HepG2 (cell line): Measurements from ENCODE around the gene GP1BA. TPM values are rescaled to one million over a fixed set of nuclear protein-coding genes. Genes with fewer than 3 reads are reported as not detected.

Experiments used
- HNF4A ChIP-seq: sonication (generic); formaldehyde crosslinking; IDR thresholded peaks from 2 replicates; pipeline ENCODE4 v1.4.0; 2020; ENCODE audit warnings: missing genetic modification reagents
- IKZF1 ChIP-seq: fragments of 450-650 bp; IDR thresholded peaks from 2 replicates; pipeline ENCODE4 v1.7.1; 2016
- MED1 ChIP-seq: sonication (generic); formaldehyde crosslinking; IDR thresholded peaks from 2 replicates; pipeline ENCODE4 v1.4.0; 2020; ENCODE audit warnings: missing genetic modification reagents
- MLLT10 ChIP-seq: sonication (generic); formaldehyde crosslinking; IDR thresholded peaks from 2 replicates; pipeline ENCODE4 v1.4.0; 2020; ENCODE audit warnings: missing genetic modification reagents
- NR2F2 ChIP-seq: IDR thresholded peaks from 2 replicates; pipeline ENCODE4 v1.6.1; 2012; ENCODE audit warnings: low read depth, inconsistent platforms, borderline replicate concordance
- PAF1 ChIP-seq: IDR thresholded peaks from 2 replicates; pipeline ENCODE4 v1.6.1; 2016; ENCODE audit warnings: missing genetic modification reagents, missing compliant biosample characterization
- PCBP2 ChIP-seq: fragments of 200-400 bp; formaldehyde crosslinking; optimal IDR thresholded peaks from 2 replicates; pipeline ENCODE3; 2018; ENCODE audit warnings: low read length, low read depth; ENCODE audit not compliant: poor library complexity, severe bottlenecking
- POLR2A ChIP-seq, 2 experiments: IDR thresholded peaks; 2 replicates each; pipeline ENCODE4 v1.6.1; 2011; ENCODE audit warnings: low read depth in 2 of 2, low read length in 2 of 2, mild to moderate bottlenecking in 1 of 2, moderate library complexity in 1 of 2; ENCODE audit not compliant: insufficient read depth in 1 of 2
- REL ChIP-seq: sonication (generic); formaldehyde crosslinking; conservative IDR thresholded peaks from 2 replicates; pipeline ENCODE4 v1.8.0; 2022; ENCODE audit warnings: mild to moderate bottlenecking, missing genetic modification reagents, moderate library complexity
- RFX1 ChIP-seq: fragments of 450-650 bp; IDR thresholded peaks from 2 replicates; pipeline ENCODE4 v1.6.1; 2017
- SMARCC2 ChIP-seq: fragments of 450-650 bp; IDR thresholded peaks from 2 replicates; pipeline ENCODE4 v1.6.1; 2017; ENCODE audit warnings: antibody characterized with exemption, mild to moderate bottlenecking
- SNAI1 ChIP-seq: sonication (generic); formaldehyde crosslinking; IDR thresholded peaks from 2 replicates; pipeline ENCODE4 v1.5.0; 2020; ENCODE audit warnings: mild to moderate bottlenecking, missing genetic modification reagents, borderline replicate concordance
- SP1 ChIP-seq, 2 experiments: fragments of 450-650 bp in 1 of 2; sonication (generic) in 1 of 2; formaldehyde crosslinking in 1 of 2; IDR thresholded peaks; 2 replicates each; pipeline versions ENCODE4 v1.4.0 to v1.6.1; 2016 to 2020; ENCODE audit warnings: missing genetic modification reagents in 1 of 2
- SUZ12 ChIP-seq: fragments of 150-350 bp; IDR thresholded peaks from 2 replicates; pipeline ENCODE4 v1.6.1; 2014; ENCODE audit warnings: low read depth, low read length
- ZBTB1 ChIP-seq: sonication (generic); formaldehyde crosslinking; IDR thresholded peaks from 2 replicates; pipeline ENCODE4 v1.4.0; 2020; ENCODE audit warnings: missing genetic modification reagents, borderline replicate concordance
- ZFP90 ChIP-seq: sonication (generic); formaldehyde crosslinking; IDR thresholded peaks from 2 replicates; pipeline ENCODE4 v1.8.0; 2022; ENCODE audit warnings: missing genetic modification reagents, mild to moderate bottlenecking, inconsistent platforms, borderline replicate concordance
- ZNF124 ChIP-seq: sonication (generic); formaldehyde crosslinking; IDR thresholded peaks from 2 replicates; pipeline ENCODE4 v1.4.0; 2020; ENCODE audit warnings: missing genetic modification reagents
- ZNF256 ChIP-seq: sonication (generic); formaldehyde crosslinking; conservative IDR thresholded peaks from 2 replicates; pipeline ENCODE4 v1.4.0; 2020; ENCODE audit warnings: missing genetic modification reagents
- ZNF550 ChIP-seq: sonication (generic); formaldehyde crosslinking; IDR thresholded peaks from 2 replicates; pipeline ENCODE4 v1.4.0; 2020; ENCODE audit warnings: mild to moderate bottlenecking, missing genetic modification reagents, borderline replicate concordance
- ZZZ3 ChIP-seq: sonication (generic); formaldehyde crosslinking; IDR thresholded peaks from 2 replicates; pipeline ENCODE4 v1.4.0; 2020; ENCODE audit warnings: missing genetic modification reagents, mild to moderate bottlenecking, borderline replicate concordance
- polyA plus RNA-seq, 8 experiments: library from polyadenylated mRNA; depleted of rRNA in 3 of 8; stranded (reverse) in 7 of 8; unstranded in 1 of 8; fragments of >200 nt; fragmentation: Illumina TruSeq in 4 of 8; extraction: Trizol in 4 of 8; gene quantifications; 2 replicates each; pipeline versions ENCODE4 v1.2.1 to v1.2.3, GENCODE V29; 2011 to 2016; ENCODE audit warnings: low read depth in 4 of 8, missing spikeins in 1 of 8, mixed read lengths in 1 of 8; ENCODE audit not compliant: insufficient read depth in 1 of 8
- total RNA-seq, 5 experiments: library from RNA; depleted of rRNA; stranded (reverse); fragments of >200 nt; fragmentation: Illumina TruSeq; extraction: Trizol; gene quantifications; 2 replicates each; pipeline ENCODE4 v1.2.3, GENCODE V29; 2016; ENCODE audit warnings: low read depth in 1 of 5
- TF ChIP-seq, protein P1 (sequence below): sonication (generic); formaldehyde crosslinking; IDR thresholded peaks from 2 replicates; pipeline ENCODE4 v1.5.1; 2020; ENCODE audit warnings: missing genetic modification reagents, mild to moderate bottlenecking, borderline replicate concordance
- TF ChIP-seq, protein P2 (sequence below): sonication (generic); formaldehyde crosslinking; IDR thresholded peaks from 2 replicates; pipeline ENCODE4 v1.4.0; 2020; ENCODE audit warnings: missing genetic modification reagents, borderline replicate concordance
- TF ChIP-seq, protein P3 (sequence below), 2 experiments: sonication (generic) in 1 of 2; formaldehyde crosslinking in 1 of 2; IDR thresholded peaks; 2 replicates each; pipeline versions ENCODE4 v1.4.0 to v1.6.1; 2018 to 2020; ENCODE audit warnings: missing genetic modification reagents in 2 of 2, borderline replicate concordance in 1 of 2, low read depth in 1 of 2, mild to moderate bottlenecking in 1 of 2, missing biosample characterization in 1 of 2
- TF ChIP-seq, protein P4 (sequence below): sonication (generic); formaldehyde crosslinking; IDR thresholded peaks from 2 replicates; pipeline ENCODE4 v1.4.0; 2020; ENCODE audit warnings: mild to moderate bottlenecking, low read depth, missing genetic modification reagents

GP1BA gene
- total and polyA plus RNA-seq, 2 of the 13 experiments (the other 11 are each of a cell fraction or from before 2014, with no cell fraction given), result not detected

GRCh38 chr17:4945176-4945943 lies 13.3 kb downstream of the GP1BA start (continued):
- TF ChIP-seq REL (no peak), ZNF124 (CRISPR knock-in tag) (no peak), ZBTB1 (no peak), SMARCC2 (no peak), PAF1 (CRISPR knock-in tag) (no peak; the same call in 1 of the 2 replicates), ZNF256 (no peak), SP1 (IDR thresholded peaks at IDR 0.05) (no peak), SP1 (CRISPR knock-in tag; IDR thresholded peaks at IDR 0.05) (0 out of 2 replicates have a peak, but pooled peaks have one; percentile 25), MLLT10 (CRISPR knock-in tag) (no peak), RFX1 (no peak), SNAI1 (CRISPR knock-in tag) (no peak), NR2F2 (no peak), POLR2A (IDR thresholded peaks at IDR 0.05; ENCODE audit: insufficient read depth in 1 of 2, low read depth in 2 of 2, low read length in 2 of 2) (peak in 1 of 2 experiments; percentile 73; a peak in 2 of 4 replicates), PCBP2 (no peak), ZFP90 (CRISPR knock-in tag) (no peak), ZNF550 (no peak), IKZF1 (no peak), ZZZ3 (CRISPR knock-in tag) (no peak), SUZ12 (no peak), MED1 (CRISPR knock-in tag) (no peak), HNF4A (no peak)
- TF ChIP-seq, protein P1, sequence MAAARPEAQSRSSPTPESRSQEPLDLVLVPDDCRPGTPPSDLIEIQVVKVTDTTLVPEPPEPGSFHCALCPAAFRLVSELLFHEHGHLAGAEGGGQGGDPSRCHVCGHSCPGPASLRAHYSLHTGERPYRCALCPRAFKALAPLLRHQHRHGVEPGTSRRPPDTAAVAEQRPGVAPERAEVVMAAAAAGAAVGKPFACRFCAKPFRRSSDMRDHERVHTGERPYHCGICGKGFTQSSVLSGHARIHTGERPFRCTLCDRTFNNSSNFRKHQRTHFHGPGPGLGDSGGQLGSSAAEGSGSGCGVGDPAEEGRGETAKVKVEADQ (CRISPR knock-in tag), result no peak
- TF ChIP-seq, protein P2, sequence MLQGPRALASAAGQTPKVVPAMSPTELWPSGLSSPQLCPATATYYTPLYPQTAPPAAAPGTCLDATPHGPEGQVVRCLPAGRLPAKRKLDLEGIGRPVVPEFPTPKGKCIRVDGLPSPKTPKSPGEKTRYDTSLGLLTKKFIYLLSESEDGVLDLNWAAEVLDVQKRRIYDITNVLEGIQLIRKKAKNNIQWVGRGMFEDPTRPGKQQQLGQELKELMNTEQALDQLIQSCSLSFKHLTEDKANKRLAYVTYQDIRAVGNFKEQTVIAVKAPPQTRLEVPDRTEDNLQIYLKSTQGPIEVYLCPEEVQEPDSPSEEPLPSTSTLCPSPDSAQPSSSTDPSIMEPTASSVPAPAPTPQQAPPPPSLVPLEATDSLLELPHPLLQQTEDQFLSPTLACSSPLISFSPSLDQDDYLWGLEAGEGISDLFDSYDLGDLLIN (CRISPR knock-in tag), result no peak
- TF ChIP-seq, protein P3, sequence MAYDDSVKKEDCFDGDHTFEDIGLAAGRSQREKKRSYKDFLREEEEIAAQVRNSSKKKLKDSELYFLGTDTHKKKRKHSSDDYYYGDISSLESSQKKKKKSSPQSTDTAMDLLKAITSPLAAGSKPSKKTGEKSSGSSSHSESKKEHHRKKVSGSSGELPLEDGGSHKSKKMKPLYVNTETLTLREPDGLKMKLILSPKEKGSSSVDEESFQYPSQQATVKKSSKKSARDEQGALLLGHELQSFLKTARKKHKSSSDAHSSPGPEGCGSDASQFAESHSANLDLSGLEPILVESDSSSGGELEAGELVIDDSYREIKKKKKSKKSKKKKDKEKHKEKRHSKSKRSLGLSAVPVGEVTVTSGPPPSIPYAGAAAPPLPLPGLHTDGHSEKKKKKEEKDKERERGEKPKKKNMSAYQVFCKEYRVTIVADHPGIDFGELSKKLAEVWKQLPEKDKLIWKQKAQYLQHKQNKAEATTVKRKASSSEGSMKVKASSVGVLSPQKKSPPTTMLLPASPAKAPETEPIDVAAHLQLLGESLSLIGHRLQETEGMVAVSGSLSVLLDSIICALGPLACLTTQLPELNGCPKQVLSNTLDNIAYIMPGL (CRISPR knock-in tag; IDR thresholded peaks at IDR 0.05; ENCODE audit: borderline replicate concordance in 1 of 2, low read depth in 1 of 2), result no peak
- TF ChIP-seq, protein P4, sequence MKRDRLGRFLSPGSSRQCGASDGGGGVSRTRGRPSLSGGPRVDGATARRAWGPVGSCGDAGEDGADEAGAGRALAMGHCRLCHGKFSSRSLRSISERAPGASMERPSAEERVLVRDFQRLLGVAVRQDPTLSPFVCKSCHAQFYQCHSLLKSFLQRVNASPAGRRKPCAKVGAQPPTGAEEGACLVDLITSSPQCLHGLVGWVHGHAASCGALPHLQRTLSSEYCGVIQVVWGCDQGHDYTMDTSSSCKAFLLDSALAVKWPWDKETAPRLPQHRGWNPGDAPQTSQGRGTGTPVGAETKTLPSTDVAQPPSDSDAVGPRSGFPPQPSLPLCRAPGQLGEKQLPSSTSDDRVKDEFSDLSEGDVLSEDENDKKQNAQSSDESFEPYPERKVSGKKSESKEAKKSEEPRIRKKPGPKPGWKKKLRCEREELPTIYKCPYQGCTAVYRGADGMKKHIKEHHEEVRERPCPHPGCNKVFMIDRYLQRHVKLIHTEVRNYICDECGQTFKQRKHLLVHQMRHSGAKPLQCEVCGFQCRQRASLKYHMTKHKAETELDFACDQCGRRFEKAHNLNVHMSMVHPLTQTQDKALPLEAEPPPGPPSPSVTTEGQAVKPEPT (CRISPR knock-in tag), result no peak
